SU-DHL-6 (cell line): Measurements from ENCODE around the gene ZDHHC1.

Experiments
- H2AFZ ChIP-seq: fragments of 200-600 bp; sonication (generic); 2 replicates; pipeline ENCODE4 v1.6.1; 2014; ENCODE audit warnings: low read depth, mild to moderate bottlenecking, moderate library complexity, mixed read lengths, antibody characterized with exemption, low read length; ENCODE audit not compliant: severe bottlenecking
- H3F3A ChIP-seq: fragments of 200-600 bp; shearing (Covaris generic); 2 replicates; pipeline ENCODE4 v1.6.0; 2016; ENCODE audit warnings: antibody characterized with exemption, mild to moderate bottlenecking; ENCODE audit not compliant: insufficient read depth
- H3K27ac ChIP-seq: fragments of 200-600 bp; sonication (generic); 2 replicates; pipeline ENCODE4 v1.5.1; 2016; ENCODE audit warnings: low read depth, mild to moderate bottlenecking, low read length, moderate library complexity, mixed read lengths
- H3K27me3 ChIP-seq: fragments of 200-600 bp; sonication (generic), shearing (Covaris generic); 2 replicates; pipeline ENCODE4 v1.6.0; 2014; ENCODE audit warnings: mild to moderate bottlenecking, low read length
- H3K36me3 ChIP-seq: fragments of 200-600 bp; sonication (generic); 2 replicates; pipeline ENCODE4 v1.6.1; 2014; ENCODE audit warnings: mild to moderate bottlenecking, low read length, mixed read lengths
- H3K4me2 ChIP-seq: fragments of 300-600, 200-600 bp; shearing (Covaris generic), sonication (generic); 2 replicates; pipeline ENCODE4 v1.6.0; 2014; ENCODE audit warnings: low read length, low read depth, mild to moderate bottlenecking; ENCODE audit not compliant: poor library complexity, severe bottlenecking
- H3K4me3 ChIP-seq: fragments of 200-600 bp; sonication (generic); 2 replicates; pipeline ENCODE4 v1.5.1; 2014; ENCODE audit warnings: antibody characterized with exemption, low read length, mild to moderate bottlenecking, mixed read lengths; ENCODE audit not compliant: insufficient read depth, poor library complexity, severe bottlenecking
- H3K79me2 ChIP-seq: fragments of 200-600 bp; sonication (generic); 2 replicates; pipeline ENCODE4 v1.6.1; 2014; ENCODE audit warnings: mild to moderate bottlenecking, low read length, moderate library complexity; ENCODE audit not compliant: insufficient read depth
- H3K9ac ChIP-seq: fragments of 200-600 bp; sonication (generic); 2 replicates; pipeline ENCODE4 v1.7.0; 2014; ENCODE audit warnings: mild to moderate bottlenecking, low read length
- H3K9me2 ChIP-seq: fragments of 200-600 bp; sonication (generic); replicated peaks from 2 replicates; pipeline ENCODE4 v1.6.1; 2014; ENCODE audit warnings: low read length; ENCODE audit not compliant: insufficient read depth
- H3K9me3 ChIP-seq: fragments of 200-600 bp; sonication (generic); 2 replicates; pipeline ENCODE4 v1.6.1; 2014; ENCODE audit warnings: low read length, mixed read lengths; ENCODE audit not compliant: insufficient read depth
- H4K20me1 ChIP-seq: fragments of 200-600 bp; sonication (generic); 2 replicates; pipeline ENCODE4 v1.6.1; 2014; ENCODE audit warnings: low read depth, mild to moderate bottlenecking, antibody characterized with exemption, low read length, moderate library complexity, mixed read lengths
- EZH2phosphoT487 ChIP-seq: fragments of 200-600 bp; sonication (generic), shearing (Covaris generic); conservative IDR thresholded peaks from 2 replicates; pipeline ENCODE4 v1.6.1; 2018; ENCODE audit warnings: mild to moderate bottlenecking, antibody characterized with exemption, low read length, moderate library complexity, mixed read lengths
- TF ChIP-seq, protein P1 (sequence below): fragments of 200-600 bp; sonication (generic); IDR thresholded peaks from one replicate; pipeline ENCODE4 v1.5.1; 2017; ENCODE audit warnings: antibody characterized with exemption, mild to moderate bottlenecking, low read length, moderate library complexity; ENCODE audit not compliant: insufficient read depth, poor library complexity, severe bottlenecking

ZDHHC1 gene

DNA sequence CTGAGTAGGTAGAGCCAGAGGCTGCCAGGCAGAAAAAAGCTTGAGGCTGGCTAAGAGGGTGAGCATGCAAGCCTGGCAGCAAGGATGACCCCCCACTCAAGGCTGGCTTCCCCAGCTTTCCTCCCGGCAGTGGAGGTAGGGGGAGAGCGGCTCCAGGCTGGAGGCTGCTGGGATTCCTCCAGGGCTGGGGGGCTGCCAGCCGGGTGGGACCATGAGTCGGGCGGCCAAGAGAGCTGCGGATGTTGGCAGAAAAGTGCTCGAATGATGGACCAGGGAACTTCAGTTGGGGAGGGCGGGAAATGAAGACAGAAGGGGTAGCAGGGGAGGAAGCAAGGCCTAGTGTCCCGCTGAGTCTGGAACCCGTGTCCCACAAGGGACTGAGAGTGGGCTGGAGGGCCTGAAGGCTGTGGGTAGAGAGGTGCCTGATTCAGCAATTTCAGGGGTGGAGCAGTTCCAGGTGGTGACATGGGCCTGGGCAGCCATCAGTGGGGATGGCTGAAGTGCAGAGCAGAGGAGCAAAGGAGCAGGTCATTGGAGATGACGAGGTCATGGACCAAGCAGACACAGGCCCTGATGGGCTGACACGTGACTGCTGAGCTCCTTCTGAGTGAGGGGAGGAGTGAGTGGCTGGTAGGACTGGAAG, 34.9 kb upstream of the ZDHHC1 start:
- no peaks in the 10 kb centered on the region; the same call in 1 of the 2 replicates for H3K79me2 ChIP-seq
- no peaks in the 10 kb centered on the region for H4K20me1 ChIP-seq
- TF ChIP-seq, protein P1, sequence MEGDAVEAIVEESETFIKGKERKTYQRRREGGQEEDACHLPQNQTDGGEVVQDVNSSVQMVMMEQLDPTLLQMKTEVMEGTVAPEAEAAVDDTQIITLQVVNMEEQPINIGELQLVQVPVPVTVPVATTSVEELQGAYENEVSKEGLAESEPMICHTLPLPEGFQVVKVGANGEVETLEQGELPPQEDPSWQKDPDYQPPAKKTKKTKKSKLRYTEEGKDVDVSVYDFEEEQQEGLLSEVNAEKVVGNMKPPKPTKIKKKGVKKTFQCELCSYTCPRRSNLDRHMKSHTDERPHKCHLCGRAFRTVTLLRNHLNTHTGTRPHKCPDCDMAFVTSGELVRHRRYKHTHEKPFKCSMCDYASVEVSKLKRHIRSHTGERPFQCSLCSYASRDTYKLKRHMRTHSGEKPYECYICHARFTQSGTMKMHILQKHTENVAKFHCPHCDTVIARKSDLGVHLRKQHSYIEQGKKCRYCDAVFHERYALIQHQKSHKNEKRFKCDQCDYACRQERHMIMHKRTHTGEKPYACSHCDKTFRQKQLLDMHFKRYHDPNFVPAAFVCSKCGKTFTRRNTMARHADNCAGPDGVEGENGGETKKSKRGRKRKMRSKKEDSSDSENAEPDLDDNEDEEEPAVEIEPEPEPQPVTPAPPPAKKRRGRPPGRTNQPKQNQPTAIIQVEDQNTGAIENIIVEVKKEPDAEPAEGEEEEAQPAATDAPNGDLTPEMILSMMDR: no peak
- no peak for TF ChIP-seq EZH2phosphoT487

DNA sequence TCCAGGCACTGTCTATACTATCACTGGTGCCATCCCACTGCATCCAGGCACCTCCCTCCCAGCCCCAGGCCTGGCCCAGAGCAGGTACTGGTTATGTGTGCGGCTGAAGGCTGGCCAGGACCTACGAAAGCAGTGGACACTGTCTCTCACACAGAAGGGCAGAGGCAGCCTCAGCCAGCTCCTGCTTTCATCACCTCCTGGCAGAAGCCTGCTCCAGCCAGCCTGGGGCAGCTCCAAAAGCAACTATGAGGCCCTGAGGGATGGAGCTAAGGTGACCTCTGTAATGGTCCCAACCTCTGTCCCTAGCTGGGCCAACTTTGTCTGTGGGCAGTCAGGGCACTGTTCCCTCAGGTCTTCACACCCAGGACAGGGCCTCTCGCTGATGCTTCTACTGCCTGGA, 33.5 kb upstream of the ZDHHC1 start:
- Histone ChIP-seq H2AFZ (no peak overlapping the region), H3F3A (no peaks in the 10 kb centered on the region), H3K4me2 (no peak overlapping the region), H3K79me2 (no peaks in the 10 kb centered on the region; the same call in 1 of the 2 replicates), H4K20me1 (no peaks in the 10 kb centered on the region), H3K27me3 (no peaks in the 10 kb centered on the region), H3K9me3 (no peaks in the 10 kb centered on the region), H3K36me3 (no peaks in the 10 kb centered on the region), H3K9ac (no peak overlapping the region), H3K9me2 (no peaks in the 10 kb centered on the region), H3K4me3 (no peak overlapping the region), H3K27ac (no peak overlapping the region)
- TF ChIP-seq EZH2phosphoT487: no peak
- TF ChIP-seq, protein P1: no peak

More for the DNA sequence above, 34.9 kb upstream of the ZDHHC1 start:
- H2AFZ ChIP-seq: no peak overlapping the region
- H3K36me3 ChIP-seq: no peaks in the 10 kb centered on the region
- no peaks in the 10 kb centered on the region for H3K9me2 ChIP-seq
- no peaks in the 10 kb centered on the region for H3F3A ChIP-seq
- H3K9me3 ChIP-seq: no peaks in the 10 kb centered on the region
- no peak overlapping the region for H3K4me2 ChIP-seq
- H3K4me3 ChIP-seq: no peak overlapping the region
- no peak overlapping the region for H3K27ac ChIP-seq
- no peak overlapping the region for H3K9ac ChIP-seq
- H3K27me3 ChIP-seq: no peaks in the 10 kb centered on the region

DNA sequence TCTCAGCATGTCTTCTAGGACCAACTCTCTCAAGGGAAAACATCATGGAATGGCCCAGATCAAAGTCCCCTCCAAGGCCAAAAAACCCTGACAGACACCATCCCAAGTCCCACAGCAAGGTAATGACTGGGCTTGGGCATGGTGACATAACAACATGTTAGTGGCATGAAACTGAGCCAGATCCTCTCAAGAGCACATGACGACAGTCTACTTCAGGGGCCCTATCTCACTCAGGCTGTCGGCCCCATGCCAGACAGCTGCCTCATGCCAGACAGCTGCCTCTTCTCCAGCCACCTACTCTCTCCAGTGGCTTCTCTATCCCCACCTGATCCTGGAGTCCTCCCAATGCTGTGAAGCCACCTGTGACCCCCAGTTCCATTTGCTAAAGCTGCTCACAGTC, 33.1 kb upstream of the ZDHHC1 start:
- Histone ChIP-seq H2AFZ (no peak overlapping the region), H3K9me3 (no peaks in the 10 kb centered on the region), H3K9me2 (no peaks in the 10 kb centered on the region), H3K36me3 (no peaks in the 10 kb centered on the region), H3K4me2 (no peak overlapping the region), H3K27ac (no peak overlapping the region), H3F3A (no peaks in the 10 kb centered on the region), H3K27me3 (no peaks in the 10 kb centered on the region), H3K9ac (no peak overlapping the region), H3K79me2 (no peaks in the 10 kb centered on the region; the same call in 1 of the 2 replicates), H3K4me3 (no peak overlapping the region), H4K20me1 (no peaks in the 10 kb centered on the region)
- TF ChIP-seq, protein P1: no peak
- TF ChIP-seq EZH2phosphoT487: no peak
